ENCODE results near the gene CANT1. TPM values are rescaled to one million over a fixed set of nuclear protein-coding genes. Genes with fewer than 3 reads are reported as not detected.
"Not testable (repeated sequence)": the region's sequence is repeated elsewhere in the genome, so short reads cannot be mapped to it uniquely, and the experiment has no call there.

CANT1 gene
- total RNA-seq, 1 donor from 2014 or later = 33.3 TPM

DNA sequence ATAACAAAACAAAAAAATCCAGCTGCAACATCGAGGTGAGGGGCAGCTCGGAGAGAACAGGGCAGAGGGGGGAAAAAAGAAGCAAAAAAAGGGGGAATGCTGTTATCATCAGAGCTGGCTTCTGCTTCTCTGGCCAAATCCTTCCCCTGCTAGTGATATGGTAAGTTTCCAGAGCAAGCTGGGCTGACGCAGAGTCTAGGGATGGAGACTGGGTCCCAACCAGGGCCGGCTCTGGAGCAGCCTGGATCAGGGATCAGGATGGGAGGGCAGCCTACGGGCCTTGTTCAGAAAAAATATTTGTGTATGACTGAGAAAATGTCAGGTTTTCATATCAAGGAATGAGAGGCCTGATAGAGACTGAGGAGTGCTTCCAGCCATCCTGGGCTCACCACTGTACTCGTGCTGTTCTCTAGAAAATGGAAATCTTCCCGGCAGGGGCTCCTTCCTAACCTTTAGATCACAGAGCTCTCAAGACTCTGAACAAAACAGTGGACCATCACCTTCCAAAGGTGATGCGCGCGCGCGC, 13.7 kb upstream of the CANT1 start:
- Mint-ChIP-seq H3K4me1 (ENCODE audit: low read depth, unreplicated experiment) (peaks cover 6% of the 10 kb centered on the region), H3K9me3 (ENCODE audit: unreplicated experiment) (peaks cover 4% of the 10 kb centered on the region), H3K27me3 (ENCODE audit: unreplicated experiment) (peaks cover 27% of the 10 kb centered on the region), H3K27ac (ENCODE audit: unreplicated experiment) (no peak overlapping the region), H3K36me3 (ENCODE audit: unreplicated experiment) (no peaks in the 10 kb centered on the region), H3K4me3 (ENCODE audit: unreplicated experiment) (peak overlapping the region; percentile 43)
- no peak for TF ChIP-seq CTCF (IDR thresholded peaks at IDR 0.05; ENCODE audit: partially characterized antibody, unreplicated experiment)
- DNase-seq = no peak

DNA sequence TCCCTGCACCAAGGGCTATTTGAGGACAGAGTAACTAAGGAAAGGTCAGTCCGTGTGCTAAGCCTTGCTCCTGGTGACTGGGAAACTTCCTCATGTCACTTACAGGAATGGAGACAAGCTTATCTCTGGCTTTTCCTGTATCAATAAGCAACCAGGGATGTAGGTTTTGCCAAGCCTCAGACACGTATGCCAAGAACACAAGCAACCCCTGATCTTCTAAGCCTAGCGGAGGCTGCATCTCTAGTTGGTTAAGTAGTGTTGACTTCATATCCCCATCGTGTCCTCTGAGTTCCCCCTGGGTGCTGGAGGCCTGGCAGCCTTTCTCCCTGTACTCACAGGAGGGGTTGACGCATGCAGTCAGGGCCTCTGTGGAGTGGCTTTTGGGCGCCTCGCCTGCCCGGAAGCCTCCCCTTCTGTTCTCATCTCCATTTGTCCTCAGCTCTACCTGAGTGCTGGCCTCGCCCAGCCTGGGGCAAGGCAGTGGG, 13.0 kb upstream of the CANT1 start:
- Mint-ChIP-seq H3K36me3 (ENCODE audit: unreplicated experiment) (no peaks in the 10 kb centered on the region), H3K9me3 (ENCODE audit: unreplicated experiment) (peaks cover 4% of the 10 kb centered on the region), H3K27me3 (ENCODE audit: unreplicated experiment) (peaks cover 27% of the 10 kb centered on the region), H3K27ac (ENCODE audit: unreplicated experiment) (no peak overlapping the region), H3K4me1 (ENCODE audit: low read depth, unreplicated experiment) (peaks cover 6% of the 10 kb centered on the region), H3K4me3 (ENCODE audit: unreplicated experiment) (no peak overlapping the region)
- DNase-seq = no peak
- no peak for TF ChIP-seq CTCF (IDR thresholded peaks at IDR 0.05; ENCODE audit: partially characterized antibody, unreplicated experiment)

GRCh38 chr17:79021929-79022328, 12.4 kb upstream of the CANT1 start:
- not testable (repeated sequence) for H3K9me3 Mint-ChIP-seq (ENCODE audit: unreplicated experiment); DNase-seq; H3K4me3 Mint-ChIP-seq (ENCODE audit: unreplicated experiment); H3K4me1 Mint-ChIP-seq (ENCODE audit: low read depth, unreplicated experiment); H3K27ac Mint-ChIP-seq (ENCODE audit: unreplicated experiment); H3K36me3 Mint-ChIP-seq (ENCODE audit: unreplicated experiment)
- peaks cover 27% of the 10 kb centered on the region for H3K27me3 Mint-ChIP-seq (ENCODE audit: unreplicated experiment)

GRCh38 chr17:79020631-79021301, 11.2 kb upstream of the CANT1 start:
- no peak for DNase-seq

More at GRCh38 chr17:79020631-79021301, 11.2 kb upstream of the CANT1 start:
- H3K36me3 Mint-ChIP-seq (ENCODE audit: unreplicated experiment) = peaks cover 7% of the 10 kb centered on the region
- peaks cover 6% of the 10 kb centered on the region for H3K4me1 Mint-ChIP-seq (ENCODE audit: low read depth, unreplicated experiment)
- no peak for TF ChIP-seq CTCF (IDR thresholded peaks at IDR 0.05; ENCODE audit: partially characterized antibody, unreplicated experiment)
- H3K27me3 Mint-ChIP-seq (ENCODE audit: unreplicated experiment) = peaks cover 27% of the 10 kb centered on the region
- no peak overlapping the region for H3K27ac Mint-ChIP-seq (ENCODE audit: unreplicated experiment)
- H3K4me3 Mint-ChIP-seq (ENCODE audit: unreplicated experiment) = no peak overlapping the region
- H3K9me3 Mint-ChIP-seq (ENCODE audit: unreplicated experiment) = peaks cover 4% of the 10 kb centered on the region

All from glutamatergic neuron (in vitro differentiated cells).